Femur (tissue), 1 donor: ENCODE data around the gene SRRM1.

Experiments used
- DNase-seq: peaks from one replicate; pipeline ENCODE4 v3.0.0-alpha.2; 2017

The SRRM1 gene

GRCh38 chr1:24642481-24643362 lies at the start of gene SRRM1:
Gene SRRM1 (plus strand): TSS chr1:24643302. CDS start chr1:24643327, 25 bp downstream.
- DNase-seq, result peak; percentile 100

GRCh38 chr1:24594328-24594598 lies 48.8 kb upstream of the SRRM1 start:
- DNase-seq, result no peak

GRCh38 chr1:24596401-24596880 lies 46.7 kb upstream of the SRRM1 start:
- DNase-seq, result no peak

GRCh38 chr1:24599265-24599664 lies 43.8 kb upstream of the SRRM1 start:
- DNase-seq, result no peak

GRCh38 chr1:24600551-24600950 lies 42.6 kb upstream of the SRRM1 start:
- no peak for DNase-seq

GRCh38 chr1:24605534-24606295 lies 37.4 kb upstream of the SRRM1 start:
- DNase-seq, result no peak

GRCh38 chr1:24606296-24606605 lies 36.9 kb upstream of the SRRM1 start:
- no peak for DNase-seq

- no peak for DNase-seq
These were observed 36.5 kb upstream of the SRRM1 start for GRCh38 chr1:24606621-24607020.

- no peak for DNase-seq
These were observed 33.1 kb upstream of the SRRM1 start for GRCh38 chr1:24609949-24610517.

- DNase-seq, result peak; percentile 22
These were observed 23.7 kb upstream of the SRRM1 start for GRCh38 chr1:24619376-24619775.

GRCh38 chr1:24620678-24621077 lies 22.4 kb upstream of the SRRM1 start:
- DNase-seq, result no peak

- DNase-seq, result no peak
These were observed 22.0 kb upstream of the SRRM1 start for GRCh38 chr1:24621121-24621520.

GRCh38 chr1:24622218-24622617 lies 20.9 kb upstream of the SRRM1 start:
- no peak for DNase-seq

GRCh38 chr1:24632832-24633175 lies 10.3 kb upstream of the SRRM1 start:
- no peak for DNase-seq

GRCh38 chr1:24635195-24635843 lies 7.8 kb upstream of the SRRM1 start:
- no peak for DNase-seq

- DNase-seq, result no peak
These were observed 6.3 kb upstream of the SRRM1 start for GRCh38 chr1:24636661-24637357.

GRCh38 chr1:24639094-24639493 lies 4.0 kb upstream of the SRRM1 start:
- DNase-seq, result no peak

- no peak for DNase-seq
These were observed 3.2 kb upstream of the SRRM1 start for GRCh38 chr1:24639881-24640280.

- DNase-seq, result no peak
These were observed 2.8 kb upstream of the SRRM1 start for GRCh38 chr1:24640288-24640687.

GRCh38 chr1:24641646-24642151 lies 1.4 kb upstream of the SRRM1 start:
- DNase-seq, result peak; percentile 69

GRCh38 chr1:24643363-24644099 lies 429 bp downstream of the SRRM1 start:
- no peak for DNase-seq

GRCh38 chr1:24644100-24644384 lies 940 bp downstream of the SRRM1 start:
- no peak for DNase-seq
